ENCODE measurements around the gene EEPD1. TPM values are rescaled to one million over a fixed set of nuclear protein-coding genes. Genes with fewer than 3 reads are reported as not detected.

Gene EEPD1
- total and polyA plus RNA-seq, 2 donors (not counting 3 experiments of a cell fraction or from before 2014, with no cell fraction given), result 0.40 to 0.42 TPM

DNA sequence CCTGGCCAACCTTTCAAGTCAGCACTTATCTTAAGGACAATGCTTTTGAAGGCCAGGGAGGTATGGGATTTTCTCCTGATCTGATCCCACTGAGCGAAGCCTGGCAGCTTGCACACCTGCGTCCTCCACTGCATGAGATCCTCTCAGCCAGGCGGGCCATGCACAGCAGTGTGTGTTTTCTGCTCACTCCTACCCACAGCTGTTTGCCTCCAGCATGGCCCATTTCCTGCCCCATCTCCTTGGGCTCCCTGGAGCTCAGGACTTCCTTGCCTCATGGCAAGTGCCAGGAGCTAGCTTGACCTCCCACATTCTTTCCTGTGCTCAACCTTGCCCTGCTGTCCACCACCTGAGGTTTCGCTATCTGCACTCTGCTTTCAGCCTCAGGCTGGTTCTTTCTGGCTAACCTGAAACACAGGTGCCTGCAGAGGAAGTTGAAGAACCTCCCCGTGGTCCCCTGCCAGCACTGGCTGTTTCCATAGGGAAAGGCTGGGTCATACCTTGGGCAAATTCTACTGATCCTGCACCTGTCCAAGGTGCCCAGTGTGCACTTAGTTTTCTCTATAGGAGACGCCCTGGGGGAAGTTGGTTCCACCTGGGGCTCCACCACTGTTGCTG, 43.9 kb upstream of the EEPD1 start:
- H2AFZ ChIP-seq (ENCODE audit: low read depth, low read length), result no peak overlapping the region
- no peaks in the 10 kb centered on the region for H3K4me1 ChIP-seq (ENCODE audit: control insufficient read depth, extremely low read depth, insufficient read depth, low read length)
- FAIRE-seq (no peak), DNase-seq (ENCODE audit: low read depth, low spot score) (no peak)
- H3K27ac ChIP-seq (ENCODE audit: insufficient read depth, low read depth, low read length), result no peak overlapping the region
- no peaks in the 10 kb centered on the region for H3K36me3 ChIP-seq (ENCODE audit: control insufficient read depth in 2 of 2, extremely low read depth in 1 of 2, insufficient read depth in 2 of 2, low read length in 2 of 2)
- no peaks in the 10 kb centered on the region for H3K9me3 ChIP-seq (replicated peaks; ENCODE audit: control insufficient read depth, insufficient read depth, low read length)
- dilution Hi-C loops (cut with MboI; ENCODE audit: extremely low pct_ligation_motif_present, low sequenced_read_pairs) (no loop called here), intact Hi-C loops (cut with micrococcal nuclease) (no loop called here)
- no TSS peak for BruUV-seq (replicated peaks)
- no peak overlapping the region for H3K4me2 ChIP-seq (ENCODE audit: insufficient read depth, low read length)
- ChIA-PET CTCF (no interaction called here), POLR2A (no interaction called here)
- no peak overlapping the region for H3K9ac ChIP-seq (replicated peaks; ENCODE audit: extremely low read depth, insufficient read depth, low read length)
- TF ChIP-seq POLR2A (IDR thresholded peaks at IDR 0.05; ENCODE audit: low read depth, low read length) (no peak), GATA2 (IDR thresholded peaks at IDR 0.05; ENCODE audit: insufficient read depth, insufficient read length, low read depth, low read length) (no peak), FOS (IDR thresholded peaks at IDR 0.05; ENCODE audit: borderline replicate concordance, insufficient read depth, low read length) (no peak), POLR2AphosphoS5 (IDR thresholded peaks at IDR 0.05; ENCODE audit: insufficient read depth, low read depth, low read length) (no peak), JUN (IDR thresholded peaks at IDR 0.05; ENCODE audit: borderline replicate concordance, insufficient read depth, insufficient read length, low read depth) (no peak), MYC (IDR thresholded peaks at IDR 0.05; ENCODE audit: low read depth, low read length) (no peak), EZH2 (IDR thresholded peaks at IDR 0.05; ENCODE audit: borderline replicate concordance, low read depth, low read length, severe bottlenecking) (no peak)
- TF ChIP-seq, protein P1, sequence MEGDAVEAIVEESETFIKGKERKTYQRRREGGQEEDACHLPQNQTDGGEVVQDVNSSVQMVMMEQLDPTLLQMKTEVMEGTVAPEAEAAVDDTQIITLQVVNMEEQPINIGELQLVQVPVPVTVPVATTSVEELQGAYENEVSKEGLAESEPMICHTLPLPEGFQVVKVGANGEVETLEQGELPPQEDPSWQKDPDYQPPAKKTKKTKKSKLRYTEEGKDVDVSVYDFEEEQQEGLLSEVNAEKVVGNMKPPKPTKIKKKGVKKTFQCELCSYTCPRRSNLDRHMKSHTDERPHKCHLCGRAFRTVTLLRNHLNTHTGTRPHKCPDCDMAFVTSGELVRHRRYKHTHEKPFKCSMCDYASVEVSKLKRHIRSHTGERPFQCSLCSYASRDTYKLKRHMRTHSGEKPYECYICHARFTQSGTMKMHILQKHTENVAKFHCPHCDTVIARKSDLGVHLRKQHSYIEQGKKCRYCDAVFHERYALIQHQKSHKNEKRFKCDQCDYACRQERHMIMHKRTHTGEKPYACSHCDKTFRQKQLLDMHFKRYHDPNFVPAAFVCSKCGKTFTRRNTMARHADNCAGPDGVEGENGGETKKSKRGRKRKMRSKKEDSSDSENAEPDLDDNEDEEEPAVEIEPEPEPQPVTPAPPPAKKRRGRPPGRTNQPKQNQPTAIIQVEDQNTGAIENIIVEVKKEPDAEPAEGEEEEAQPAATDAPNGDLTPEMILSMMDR (IDR thresholded peaks at IDR 0.05; ENCODE audit: extremely low read depth in 1 of 2, insufficient read depth in 1 of 2, low read depth in 1 of 2, low read length in 2 of 2), result no peak
- TF ChIP-seq, protein P2, sequence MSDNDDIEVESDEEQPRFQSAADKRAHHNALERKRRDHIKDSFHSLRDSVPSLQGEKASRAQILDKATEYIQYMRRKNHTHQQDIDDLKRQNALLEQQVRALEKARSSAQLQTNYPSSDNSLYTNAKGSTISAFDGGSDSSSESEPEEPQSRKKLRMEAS (IDR thresholded peaks at IDR 0.05; ENCODE audit: insufficient read depth, insufficient read length), result no peak
- peaks cover 0 to 1% of the 10 kb centered on the region in 2 experiments for H3K27me3 ChIP-seq (ENCODE audit: control insufficient read depth in 2 of 2, insufficient read depth in 2 of 2, low read length in 2 of 2)
- no peaks in the 10 kb centered on the region for H3K9me1 ChIP-seq (replicated peaks; ENCODE audit: control insufficient read depth, extremely low read depth, insufficient read depth, low read length)
- H3K4me3 ChIP-seq (replicated peaks in 1 of 3; ENCODE audit: insufficient read depth in 1 of 3, low read depth in 1 of 3, low read length in 3 of 3), result no peak overlapping the region
- no peaks in the 10 kb centered on the region for H3K79me2 ChIP-seq (ENCODE audit: control insufficient read depth, insufficient read depth, low read length)
- H4K20me1 ChIP-seq (replicated peaks; ENCODE audit: control insufficient read depth, extremely low read depth, insufficient read depth, low read length), result no peaks in the 10 kb centered on the region
